GM21423 (cell line): ENCODE measurements around the gene ALX3.
"Not testable (repeated sequence)": the region's sequence is repeated elsewhere in the genome, so short reads cannot be mapped to it uniquely, and the experiment has no call there.

Source experiments
- ATAC-seq: cut with Tn5 transposase; IDR thresholded peaks from one replicate; pipeline ENCODE4 v1.9.1; 2021; ENCODE audit warnings: mild to moderate bottlenecking, moderate library complexity; ENCODE audit not compliant: unreplicated experiment

ALX3 gene

DNA sequence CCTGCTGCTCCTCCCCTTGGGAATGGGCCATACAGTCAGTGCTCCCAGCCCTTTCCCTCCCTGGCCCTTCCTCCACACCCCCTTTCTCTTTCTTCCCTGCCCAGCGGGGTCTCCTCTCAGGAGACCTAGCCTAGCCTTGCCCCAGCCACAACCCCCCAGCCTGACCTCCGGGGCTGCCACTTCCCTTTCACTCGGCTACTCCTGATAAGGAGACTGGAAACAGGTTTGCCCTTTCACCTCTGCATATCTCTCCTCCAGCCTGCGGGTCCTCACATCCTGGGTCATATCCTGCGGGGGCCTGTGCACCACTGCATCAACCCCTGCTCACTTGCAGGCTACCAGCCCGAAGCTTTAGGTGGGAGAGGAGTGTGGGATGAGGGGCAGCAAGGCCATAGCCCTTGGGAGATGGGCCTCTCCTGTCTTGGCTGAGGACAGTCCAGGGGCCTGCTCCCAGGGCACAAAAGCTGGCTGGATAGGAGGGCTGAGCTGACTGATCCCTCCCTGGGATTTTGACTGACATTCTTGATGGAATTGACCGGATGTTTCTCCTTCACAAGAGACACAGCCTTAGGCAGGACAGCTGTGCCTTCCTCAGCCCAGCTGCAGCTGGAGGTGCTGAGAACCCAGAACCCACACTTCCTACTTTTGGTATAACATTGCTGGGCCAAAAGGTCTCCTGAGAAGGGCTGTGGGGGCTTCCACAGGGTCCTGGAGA, 19.2 kb upstream of the ALX3 start:
- no peak for ATAC-seq

DNA sequence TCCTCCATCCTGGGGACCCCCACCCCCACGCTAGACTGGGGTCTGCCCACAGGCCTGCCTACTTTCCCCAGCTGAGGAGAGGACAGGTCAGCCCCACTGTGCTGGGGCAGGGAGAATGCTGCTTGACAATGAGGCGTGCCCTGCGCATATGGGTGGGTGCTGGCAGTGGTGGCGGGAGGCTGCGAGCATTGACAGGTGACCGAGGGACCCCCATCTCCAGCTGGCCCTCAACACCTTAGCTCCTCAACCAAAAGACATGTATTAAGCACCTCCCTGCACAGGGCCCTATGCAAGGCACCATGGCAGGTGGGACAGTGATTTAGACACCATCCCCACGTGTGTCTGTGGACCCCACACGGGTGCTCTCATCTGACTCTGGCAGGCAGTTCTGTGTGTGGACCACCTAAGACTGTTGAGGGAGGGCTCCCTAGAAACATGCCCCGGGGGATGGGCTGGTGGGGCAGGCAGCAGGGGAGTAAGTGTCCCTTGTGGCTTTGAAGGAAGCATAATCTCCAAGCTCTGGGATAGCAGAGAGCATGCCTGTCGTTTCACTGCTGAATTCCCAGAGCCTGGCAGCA, 18.4 kb upstream of the ALX3 start:
- no peak for ATAC-seq

DNA sequence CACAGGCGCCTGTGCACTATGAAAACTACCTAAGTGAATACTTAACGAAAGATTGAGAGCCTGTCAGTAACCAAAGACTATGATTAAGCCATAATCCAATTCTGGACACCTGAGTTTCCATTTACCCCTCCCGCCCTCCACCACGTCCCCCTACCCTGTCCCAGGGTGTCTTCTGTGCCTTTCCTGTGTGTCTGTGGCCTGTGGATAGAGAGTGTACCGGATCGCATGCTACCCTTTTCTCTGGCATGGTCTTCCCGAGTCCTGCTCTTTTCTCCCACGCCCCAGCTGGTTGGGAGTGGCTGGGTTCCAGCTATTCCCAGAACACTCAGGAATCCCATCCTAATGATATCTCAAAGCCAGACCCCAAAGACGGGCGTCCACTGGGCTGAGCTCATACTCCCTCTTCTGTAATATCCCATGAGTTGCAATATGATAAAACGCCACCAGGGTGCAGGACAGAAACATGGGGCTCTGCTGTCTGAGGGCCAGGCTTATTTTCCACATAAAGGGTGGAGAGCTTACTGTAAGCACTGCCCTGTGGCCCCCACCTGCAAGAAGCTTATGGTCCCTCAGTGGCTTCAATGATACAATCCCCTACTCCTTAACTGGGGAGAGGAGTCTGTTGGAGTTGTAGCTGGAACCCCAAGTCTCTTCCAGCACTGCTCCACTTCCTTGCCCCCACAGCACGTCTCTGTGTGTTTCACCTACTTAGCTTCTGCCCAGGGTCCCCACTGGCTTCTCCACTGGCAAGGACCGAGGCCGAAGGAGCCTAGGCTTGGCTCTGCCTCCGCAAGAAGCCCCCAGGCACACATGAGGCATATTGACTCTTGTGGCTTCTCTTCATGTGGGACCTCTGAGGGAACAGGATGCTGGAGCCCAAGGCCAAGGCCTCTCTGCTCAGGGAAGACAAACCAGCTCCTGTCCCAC, 17.6 kb upstream of the ALX3 start:
- ATAC-seq: peak; percentile 47

DNA sequence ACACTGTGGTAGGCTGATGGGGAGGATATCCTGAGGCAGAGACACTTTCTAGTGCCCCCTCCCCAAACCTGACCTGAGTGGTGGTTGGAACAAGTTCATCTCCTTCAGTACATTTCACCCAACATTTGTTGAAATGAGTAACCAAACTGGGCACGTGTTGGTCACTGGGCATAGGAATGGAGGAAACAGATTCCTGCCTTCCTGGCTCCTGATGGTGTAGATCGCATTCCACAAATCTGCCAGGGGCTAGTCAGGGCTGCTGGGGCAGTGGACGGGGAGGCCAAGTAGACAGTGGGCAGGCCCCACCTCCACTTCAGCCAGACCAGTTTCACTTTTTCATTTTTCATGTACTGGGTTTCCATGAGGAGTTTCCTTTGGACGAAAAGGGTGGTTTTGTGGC, 16.5 kb upstream of the ALX3 start:
- ATAC-seq: no peak

DNA sequence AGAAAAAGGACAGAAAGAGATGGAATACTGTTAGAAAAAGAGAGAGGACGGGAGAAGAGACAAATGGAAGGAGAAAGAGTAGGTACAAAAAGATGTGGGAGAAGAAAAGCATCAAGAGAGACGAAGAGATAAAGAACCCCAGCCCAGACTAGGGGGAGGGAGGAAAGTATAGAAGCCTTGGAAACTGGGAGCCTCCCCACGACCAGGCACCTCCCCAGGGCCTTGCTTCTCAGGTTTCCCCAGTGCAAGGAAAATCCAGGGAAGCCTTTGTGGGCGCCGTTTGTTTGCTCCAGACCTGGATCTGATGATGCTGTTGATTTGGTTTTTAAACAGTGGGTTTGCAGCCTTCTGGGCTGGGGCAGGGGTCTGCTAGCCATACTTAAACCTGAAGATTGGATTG, 15.2 kb upstream of the ALX3 start:
- no peak for ATAC-seq

DNA sequence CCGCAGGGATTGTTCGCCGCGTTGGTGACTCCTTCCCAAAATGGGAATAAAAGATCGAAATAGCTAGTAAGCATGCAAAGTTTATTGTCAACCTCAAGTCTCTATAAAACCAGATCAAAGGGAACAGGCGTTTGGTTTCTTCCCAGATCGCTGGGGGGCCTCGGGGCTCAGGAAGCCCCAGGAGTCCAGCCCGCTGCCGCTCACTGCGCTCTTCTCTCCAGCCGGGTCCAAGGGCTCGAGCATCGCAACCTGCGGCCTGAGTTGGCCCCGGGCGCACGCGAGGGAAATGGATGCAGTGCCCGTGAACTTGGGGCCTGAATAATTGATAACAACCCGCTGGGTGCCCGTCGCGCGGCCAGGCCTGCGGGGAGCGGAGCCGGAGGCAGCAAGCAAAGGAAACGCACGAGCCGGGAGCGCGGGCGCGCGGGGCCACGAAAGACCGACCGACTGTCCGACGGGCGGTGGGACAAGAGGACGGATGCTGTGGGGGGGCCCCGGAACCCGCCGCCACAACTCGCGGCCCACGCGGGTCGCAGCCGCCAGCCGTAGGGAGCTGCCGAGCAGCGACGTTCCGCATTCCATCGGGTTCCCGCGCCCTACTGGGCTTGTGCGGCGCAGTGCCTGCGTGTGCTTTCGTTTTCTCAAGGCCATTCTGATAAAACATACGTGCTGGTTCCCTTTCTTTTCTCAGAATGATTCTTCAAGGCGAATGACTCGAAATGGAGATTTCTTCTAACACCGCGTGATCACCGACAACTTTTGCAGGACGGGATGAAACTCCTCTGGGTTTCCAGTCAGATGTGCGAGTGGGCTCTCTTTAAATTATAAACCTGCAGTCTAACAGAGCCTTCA, 14.0 kb upstream of the ALX3 start:
- no peak for ATAC-seq

DNA sequence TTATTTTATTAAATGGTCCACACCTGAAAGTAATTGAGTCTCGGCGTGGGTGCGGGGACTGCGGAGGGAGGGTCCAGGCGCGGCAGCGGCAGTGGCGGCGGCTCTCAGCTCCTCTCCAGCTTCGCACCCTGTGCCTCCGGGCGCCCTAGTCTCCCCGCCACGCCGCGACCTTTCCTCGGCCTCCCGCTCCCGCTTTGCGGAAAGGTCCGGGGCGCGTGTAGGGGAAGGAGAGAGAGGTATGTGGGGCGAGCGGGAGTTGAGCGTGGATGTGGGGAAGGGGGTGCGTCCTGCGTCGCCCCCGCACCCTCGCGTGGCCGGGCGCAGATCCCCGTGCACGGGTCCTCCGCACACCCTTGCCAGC, 13.4 kb upstream of the ALX3 start:
- ATAC-seq: no peak

DNA sequence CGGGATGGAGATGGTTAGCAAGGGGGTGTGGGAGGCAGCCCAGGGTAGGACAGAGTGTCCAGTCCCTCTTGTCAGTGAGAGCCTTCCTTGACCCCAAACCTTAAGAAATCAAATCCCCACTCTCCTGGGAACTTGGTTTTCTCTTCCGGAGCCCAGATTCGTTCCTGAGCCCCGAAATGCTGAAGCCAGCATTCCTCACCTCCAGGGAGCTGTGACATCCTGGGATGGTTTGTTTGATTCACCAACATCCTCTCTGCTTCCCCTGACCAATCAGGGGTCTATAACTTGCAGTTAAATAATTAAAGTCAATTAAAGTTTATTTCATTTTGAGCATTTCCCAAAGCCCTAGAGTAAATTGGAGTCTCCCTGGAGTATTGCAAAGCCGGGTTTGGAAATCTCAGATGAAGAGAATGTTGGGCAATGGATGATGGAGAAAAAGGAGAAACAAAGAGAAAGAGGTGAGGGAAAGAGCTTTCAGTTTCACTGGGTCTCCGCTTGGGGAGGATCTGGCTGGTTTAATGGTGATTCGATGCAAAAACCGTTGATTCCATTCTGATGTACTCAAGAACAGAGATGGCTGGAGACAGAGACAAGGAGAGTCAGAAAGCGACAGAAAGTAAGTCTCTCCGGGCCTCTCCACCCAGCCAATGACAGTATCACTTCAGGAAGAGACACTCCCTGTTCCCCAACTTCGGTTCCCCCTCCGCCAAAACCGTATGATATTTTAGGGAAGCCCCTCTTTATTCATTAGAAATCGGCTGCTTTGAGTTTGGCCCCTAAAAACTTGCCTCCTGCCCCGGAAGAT, 12.8 kb upstream of the ALX3 start:
- ATAC-seq: no peak

DNA sequence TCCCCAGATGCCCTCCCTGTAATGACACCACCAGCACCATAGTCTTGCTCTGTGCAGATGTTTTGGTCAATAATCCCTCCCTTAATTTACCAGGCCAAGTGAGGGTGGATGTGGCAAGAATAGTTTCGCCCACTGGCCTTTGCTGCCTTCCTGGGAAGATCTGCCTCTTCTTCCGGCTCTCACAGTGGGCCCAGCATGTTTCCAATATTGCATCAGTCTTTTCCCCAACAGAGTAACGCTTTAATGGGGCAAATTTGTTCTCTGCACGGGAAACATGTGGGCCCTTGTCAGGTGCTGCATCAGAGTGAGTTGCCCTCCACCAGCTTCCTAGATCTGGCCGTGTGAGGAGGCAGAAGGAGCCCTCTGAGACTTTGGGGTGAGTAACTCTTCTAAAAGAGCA, 12.0 kb upstream of the ALX3 start:
- ATAC-seq: no peak

DNA sequence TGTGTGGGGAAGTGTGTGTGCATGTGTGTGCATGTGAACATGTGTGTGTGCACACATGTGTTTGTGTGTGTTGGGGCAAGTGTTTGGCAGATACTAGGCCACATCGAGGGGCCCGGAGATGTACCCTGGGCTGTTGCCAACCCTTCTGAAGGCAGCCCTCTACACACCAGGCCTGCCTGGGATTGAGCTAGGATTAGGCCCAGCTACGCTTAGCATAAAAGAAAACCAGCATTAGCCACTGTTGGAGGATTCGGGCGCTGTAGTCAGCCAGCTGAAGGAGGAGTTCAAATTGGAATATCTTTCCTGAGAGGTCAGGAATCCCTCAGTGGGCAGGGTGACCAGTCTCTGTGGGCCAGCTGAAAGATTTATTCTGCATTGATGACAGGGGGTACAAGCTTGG, 10.6 kb upstream of the ALX3 start:
- no peak for ATAC-seq

DNA sequence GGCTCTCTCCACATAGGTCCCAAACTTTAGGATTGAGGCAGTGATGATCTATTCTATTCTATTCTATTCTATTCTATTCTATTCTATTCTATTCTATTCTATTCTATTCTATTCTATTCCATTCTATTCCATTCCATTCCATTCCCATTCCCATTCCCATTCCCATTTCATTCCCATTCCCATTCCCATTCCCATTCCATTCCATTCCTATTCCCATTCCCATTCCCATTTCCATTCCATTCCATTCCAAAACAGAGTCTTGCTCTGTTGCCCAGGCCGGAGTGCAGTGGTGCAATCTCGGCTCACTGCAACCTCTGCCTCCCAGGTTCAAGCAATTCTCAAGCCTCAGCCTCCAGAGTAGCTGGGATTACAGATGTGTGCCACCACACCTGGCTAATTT, 9.5 kb upstream of the ALX3 start:
- ATAC-seq: not testable (repeated sequence)

DNA sequence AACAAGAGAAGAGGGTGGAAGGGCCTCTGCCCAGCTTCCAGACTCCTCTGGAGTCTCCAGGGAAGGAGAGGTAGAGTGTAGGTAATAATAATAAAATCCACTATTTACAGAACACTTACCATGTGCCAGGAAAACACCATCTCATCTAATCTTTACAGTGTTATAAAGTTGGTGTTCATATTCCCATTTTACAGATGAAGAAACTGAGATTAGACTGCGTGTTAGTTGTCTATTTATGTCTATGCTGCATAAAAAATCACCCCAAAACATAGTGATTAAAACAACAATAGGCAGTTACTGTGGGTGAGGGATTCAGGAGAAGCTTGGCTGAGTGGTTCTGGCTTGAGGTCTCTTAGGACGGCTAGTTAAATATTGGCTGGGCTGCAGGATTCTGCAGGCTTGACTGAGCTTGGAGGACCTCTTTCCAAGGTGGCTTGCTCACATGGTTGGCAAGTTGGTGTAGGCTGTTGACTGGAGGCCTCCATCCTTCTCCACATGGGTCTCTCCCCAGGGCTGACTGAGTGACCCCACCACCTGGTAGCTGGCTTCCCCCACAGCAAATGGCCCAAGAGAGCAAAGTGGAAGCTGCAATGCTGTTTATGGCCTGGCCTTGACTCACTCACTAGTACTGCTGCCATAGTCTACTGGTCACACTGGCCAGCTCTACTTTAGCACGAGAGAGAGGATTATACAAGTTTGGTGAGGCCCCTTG, 6.5 kb upstream of the ALX3 start:
- no peak for ATAC-seq

DNA sequence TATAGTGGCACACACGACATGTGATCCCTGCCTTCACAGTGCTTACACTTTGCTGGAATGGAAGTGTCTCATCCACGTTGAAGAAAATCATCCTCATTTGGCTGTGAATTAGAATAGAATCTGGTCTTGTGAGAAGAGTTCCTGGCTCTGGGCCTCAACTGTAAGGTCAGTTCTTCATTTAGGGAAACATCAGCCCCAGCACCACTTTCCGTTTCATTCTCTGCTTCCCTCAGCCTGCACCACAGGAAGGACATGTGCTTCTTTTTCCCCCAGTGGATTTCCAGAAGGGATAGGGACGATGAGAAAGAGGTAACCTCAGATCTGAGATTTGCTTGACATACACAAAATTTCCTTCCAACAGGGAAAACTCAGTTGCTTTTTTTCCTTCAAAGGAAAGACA, 3.7 kb upstream of the ALX3 start:
- ATAC-seq: no peak

DNA sequence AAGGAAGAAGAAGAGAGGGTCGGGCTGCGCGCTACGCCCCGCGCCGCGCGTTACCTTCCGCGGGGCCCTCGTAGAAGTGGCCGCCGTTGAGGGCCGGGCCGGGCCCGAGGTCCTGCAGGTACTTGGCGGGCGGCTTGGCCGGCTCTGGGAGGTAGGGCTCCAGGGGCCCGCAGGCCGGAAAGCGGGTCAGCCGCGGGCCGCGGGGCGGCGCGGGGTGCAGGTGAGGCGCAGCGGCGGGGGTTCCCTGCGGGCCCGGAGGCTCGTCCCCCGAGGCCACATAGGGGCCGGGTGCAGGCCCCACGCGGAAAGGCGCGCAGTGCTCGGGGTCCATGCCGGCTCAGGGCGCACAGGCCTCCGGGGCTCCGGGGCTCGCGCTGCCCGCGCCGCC, 196 bp downstream of the ALX3 start:
- ATAC-seq: no peak

DNA sequence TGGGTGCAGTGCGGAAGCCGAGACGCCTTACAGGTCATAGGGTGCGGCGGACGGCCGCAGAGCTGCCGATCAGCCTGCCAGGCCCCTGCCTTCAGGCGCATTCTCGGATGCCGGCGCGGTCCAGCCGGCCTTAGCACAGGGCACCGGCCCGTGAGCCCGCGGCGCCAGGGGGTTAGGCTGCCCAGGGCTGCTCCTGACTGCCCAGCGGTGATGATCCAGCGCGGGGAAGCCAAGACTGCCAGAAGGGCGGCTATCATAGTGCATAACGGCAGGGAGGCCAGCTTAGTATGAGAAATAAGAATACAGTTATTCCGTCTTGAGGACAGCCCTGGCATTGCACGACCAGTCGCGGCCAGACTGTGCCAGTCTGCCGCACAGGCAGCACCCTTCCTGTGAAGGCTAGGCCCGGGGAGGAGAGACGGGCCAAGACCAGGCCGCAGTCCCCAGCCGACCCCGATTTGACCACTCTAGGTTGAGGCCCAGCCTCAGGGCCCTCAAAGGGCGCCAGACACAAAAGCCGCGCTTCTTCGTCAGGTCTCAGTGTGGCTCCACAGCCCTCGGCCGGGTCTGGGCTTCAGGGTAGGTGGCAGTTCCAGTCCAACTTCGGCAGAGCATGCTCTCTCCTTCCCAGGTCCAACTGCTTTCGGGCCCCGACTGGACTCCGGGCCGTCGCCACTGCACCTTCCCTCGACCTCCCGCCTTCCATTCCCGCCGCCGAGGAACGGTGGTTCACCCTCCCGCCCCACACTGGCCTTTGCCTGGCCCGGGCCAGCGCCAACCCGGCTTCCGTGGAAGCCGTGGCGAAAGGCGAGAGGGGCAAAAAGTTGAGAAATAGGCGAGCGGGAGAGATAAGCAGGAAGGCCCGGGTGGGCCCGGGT, 829 bp downstream of the ALX3 start:
- ATAC-seq: no peak

DNA sequence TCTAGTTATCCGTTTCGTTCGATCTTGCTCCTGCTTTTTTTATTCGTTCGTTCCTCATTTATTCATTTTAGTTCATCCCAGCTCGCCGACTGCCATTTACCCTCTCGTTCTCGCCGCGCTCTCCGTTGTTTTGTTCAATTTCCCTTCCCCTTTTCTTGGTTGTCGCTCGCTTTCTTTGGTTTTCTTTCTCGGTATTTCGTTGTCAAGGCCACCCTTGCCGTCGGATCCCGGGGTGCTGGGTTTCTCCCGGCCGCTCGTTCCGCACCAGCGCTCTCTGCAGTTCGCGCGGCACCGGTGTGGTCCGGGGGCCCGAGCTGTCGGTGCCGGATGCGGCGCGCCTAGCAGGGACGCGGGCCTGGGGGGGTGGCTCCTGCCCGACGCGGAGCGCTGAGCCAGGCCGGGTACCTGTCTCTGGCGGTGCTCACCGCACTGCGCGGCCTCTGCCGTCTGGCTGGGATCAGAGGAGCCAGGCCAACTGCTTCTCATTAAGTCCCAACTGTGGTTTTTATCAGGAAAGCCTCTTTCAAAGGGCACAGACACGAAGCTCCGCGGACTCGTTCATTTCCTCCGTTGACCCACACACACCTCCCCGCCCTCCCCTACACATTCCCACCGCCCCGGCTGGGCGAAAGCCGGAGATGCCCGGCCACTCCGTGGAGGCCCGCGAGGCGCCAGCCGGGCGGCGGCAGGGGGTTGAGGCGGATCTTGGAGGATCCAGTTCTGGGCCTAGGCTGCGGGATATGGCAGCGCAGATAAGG, 1.6 kb downstream of the ALX3 start:
- no peak for ATAC-seq

DNA sequence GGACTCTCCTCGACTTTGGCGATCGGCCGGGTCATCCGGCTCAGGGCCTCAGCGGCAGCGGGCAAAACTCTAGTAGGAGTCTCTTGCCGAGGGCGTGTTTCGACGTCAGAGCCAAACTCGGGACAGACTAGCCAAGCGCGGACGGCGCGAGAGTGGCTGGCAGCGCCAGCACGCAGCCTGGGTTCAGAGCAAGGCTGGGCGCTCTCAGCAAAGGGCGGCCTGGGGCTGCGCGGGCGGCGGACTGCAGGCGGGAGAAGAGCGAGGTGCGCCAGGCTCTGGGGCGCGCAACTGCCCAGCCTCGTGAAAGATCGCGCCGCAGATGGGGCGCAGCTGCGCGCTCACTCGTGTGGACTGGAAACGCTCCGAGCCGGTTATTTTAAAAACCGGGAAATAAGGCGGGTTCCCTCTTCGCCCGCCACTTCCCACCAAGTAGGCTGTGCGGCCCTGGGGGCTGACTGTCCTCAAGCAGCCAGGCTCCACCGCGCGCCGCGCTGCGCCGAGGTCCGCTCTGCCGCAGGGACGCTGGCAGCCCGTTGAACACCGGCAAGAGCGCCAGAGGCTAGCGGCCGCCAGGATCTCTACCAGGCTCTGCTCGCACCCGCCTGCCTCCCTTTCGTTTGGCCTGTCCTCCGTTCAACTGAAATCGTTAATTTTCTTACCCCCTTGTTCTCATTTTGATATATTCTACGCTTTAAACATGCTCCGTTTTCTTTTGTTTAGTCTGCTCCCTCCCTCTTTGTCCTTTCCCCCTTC, 2.4 kb downstream of the ALX3 start:
- ATAC-seq: no peak
